ENCODE data around the gene PLD1.

DNA sequence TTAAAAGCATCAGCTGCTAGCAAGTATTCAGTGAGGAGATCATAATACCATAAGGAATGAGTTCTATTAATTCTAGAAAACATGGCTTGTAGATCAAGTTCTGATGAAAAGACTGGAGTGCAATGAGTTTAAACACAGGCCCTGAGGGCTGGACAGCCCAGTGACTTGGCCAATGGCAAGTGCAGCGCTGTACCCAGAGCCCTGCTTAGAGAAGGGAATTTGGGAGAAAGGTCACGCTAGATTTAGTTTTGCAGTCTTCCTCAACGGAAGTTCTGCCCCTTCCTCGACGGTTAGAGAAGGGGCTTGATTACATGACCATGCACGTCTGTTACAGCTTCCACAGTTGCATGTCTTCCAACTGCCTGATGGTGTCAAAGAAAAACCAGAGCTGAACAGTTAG lies 36.9 kb upstream of the PLD1 start:
- TF ChIP-seq, protein P1, sequence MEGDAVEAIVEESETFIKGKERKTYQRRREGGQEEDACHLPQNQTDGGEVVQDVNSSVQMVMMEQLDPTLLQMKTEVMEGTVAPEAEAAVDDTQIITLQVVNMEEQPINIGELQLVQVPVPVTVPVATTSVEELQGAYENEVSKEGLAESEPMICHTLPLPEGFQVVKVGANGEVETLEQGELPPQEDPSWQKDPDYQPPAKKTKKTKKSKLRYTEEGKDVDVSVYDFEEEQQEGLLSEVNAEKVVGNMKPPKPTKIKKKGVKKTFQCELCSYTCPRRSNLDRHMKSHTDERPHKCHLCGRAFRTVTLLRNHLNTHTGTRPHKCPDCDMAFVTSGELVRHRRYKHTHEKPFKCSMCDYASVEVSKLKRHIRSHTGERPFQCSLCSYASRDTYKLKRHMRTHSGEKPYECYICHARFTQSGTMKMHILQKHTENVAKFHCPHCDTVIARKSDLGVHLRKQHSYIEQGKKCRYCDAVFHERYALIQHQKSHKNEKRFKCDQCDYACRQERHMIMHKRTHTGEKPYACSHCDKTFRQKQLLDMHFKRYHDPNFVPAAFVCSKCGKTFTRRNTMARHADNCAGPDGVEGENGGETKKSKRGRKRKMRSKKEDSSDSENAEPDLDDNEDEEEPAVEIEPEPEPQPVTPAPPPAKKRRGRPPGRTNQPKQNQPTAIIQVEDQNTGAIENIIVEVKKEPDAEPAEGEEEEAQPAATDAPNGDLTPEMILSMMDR (IDR thresholded peaks at IDR 0.05) = no peak
- no peak for TF ChIP-seq POLR2AphosphoS5 (IDR thresholded peaks at IDR 0.05)
